ENCODE data around the gene CCNA2.

Gene CCNA2

DNA sequence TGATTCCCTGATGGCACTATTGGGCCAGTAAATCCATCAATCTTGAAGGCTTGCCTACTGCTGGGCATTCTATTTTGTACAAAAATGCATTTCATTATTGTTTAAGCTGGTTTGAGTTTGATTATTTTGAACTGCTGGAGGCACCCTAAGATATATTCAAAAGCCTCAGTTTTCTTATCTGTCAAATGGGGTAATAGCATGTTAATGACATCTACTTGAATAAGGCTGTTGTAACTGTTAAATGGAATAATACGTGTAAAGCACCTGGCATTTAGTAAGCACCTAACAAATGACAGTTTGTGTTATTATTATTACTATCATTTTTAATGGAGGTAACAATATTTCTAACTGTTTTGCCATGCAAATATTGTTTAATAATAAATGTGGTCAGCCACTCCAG is 51.8 kb downstream of the CCNA2 start:
- DNase-seq: no peak

DNA sequence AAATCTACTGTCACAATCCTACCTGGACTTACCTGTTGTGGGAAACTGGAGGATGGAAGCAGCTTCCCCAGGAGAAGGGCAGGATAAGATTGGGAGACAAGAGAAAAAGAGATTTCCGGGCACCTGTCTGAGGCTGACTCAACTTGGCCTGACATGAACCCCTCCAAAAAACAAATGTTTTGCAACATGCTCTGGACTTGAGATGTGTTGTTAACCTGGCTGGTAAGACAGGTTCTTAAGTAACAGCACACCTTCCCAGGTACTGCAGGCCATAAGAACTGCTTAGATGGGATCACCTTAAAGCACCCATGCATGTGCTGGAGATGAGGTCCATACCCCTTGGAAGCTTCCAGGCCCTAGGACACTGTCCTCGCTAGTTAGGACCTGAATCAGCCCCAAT is 54.3 kb downstream of the CCNA2 start:
- DNase-seq: no peak

DNA sequence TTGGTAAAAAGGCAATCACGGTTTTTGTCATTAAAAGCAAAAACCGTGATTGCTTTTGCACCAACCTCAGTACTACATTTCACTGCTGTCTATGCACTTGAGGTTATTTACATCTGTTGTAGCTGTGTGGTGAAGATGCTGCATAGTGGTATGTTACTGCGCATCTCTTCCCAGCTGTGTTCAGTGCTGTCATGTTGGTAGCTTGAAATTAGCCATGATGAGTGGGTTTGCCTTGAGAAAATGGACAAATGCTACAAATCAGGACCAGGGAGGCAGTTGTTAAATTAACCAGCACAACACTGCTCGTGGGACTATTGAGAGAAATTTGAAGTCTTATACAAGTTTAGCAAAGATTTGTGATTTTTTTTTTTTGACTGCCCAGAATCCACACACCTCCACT is 56.5 kb downstream of the CCNA2 start:
- DNase-seq: no peak
